HEK293 (cell line): ENCODE data around the gene CLIP3.

ENCODE experiments used
- CTCF ChIP-seq: fragments of 450-650 bp; formaldehyde crosslinking; IDR thresholded peaks from 2 replicates; pipeline ENCODE4 v1.5.1; 2016; ENCODE audit warnings: missing biosample characterization, missing genetic modification characterization
- GLI4 ChIP-seq: fragments of 450-650 bp; formaldehyde crosslinking; IDR thresholded peaks from 2 replicates; pipeline ENCODE4 v1.5.1; 2016; ENCODE audit warnings: missing biosample characterization, missing genetic modification characterization
- GLIS2 ChIP-seq: fragments of 450-650 bp; formaldehyde crosslinking; IDR thresholded peaks from 2 replicates; pipeline ENCODE4 v1.5.1; 2016; ENCODE audit warnings: missing biosample characterization, missing genetic modification characterization
- HIC1 ChIP-seq: fragments of 450-650 bp; formaldehyde crosslinking; IDR thresholded peaks from 2 replicates; pipeline ENCODE4 v1.5.1; 2016; ENCODE audit warnings: missing biosample characterization, missing genetic modification characterization
- INSM2 ChIP-seq: fragments of 450-650 bp; formaldehyde crosslinking; IDR thresholded peaks from 2 replicates; pipeline ENCODE4 v1.5.1; 2016; ENCODE audit warnings: missing biosample characterization, missing genetic modification characterization
- KLF10 ChIP-seq: fragments of 450-650 bp; IDR thresholded peaks from 2 replicates; pipeline ENCODE4 v1.5.1; 2018; ENCODE audit warnings: missing biosample characterization, mild to moderate bottlenecking, missing genetic modification characterization
- MZF1 ChIP-seq: fragments of 450-650 bp; formaldehyde crosslinking; IDR thresholded peaks from 2 replicates; pipeline ENCODE4 v1.5.1; 2017; ENCODE audit warnings: missing biosample characterization, missing genetic modification characterization, borderline replicate concordance
- OVOL3 ChIP-seq: fragments of 450-650 bp; formaldehyde crosslinking; IDR thresholded peaks from 2 replicates; pipeline ENCODE4 v1.5.1; 2016; ENCODE audit warnings: missing biosample characterization, missing genetic modification characterization
- PATZ1 ChIP-seq: fragments of 450-650 bp; formaldehyde crosslinking; IDR thresholded peaks from 2 replicates; pipeline ENCODE4 v1.5.1; 2016; ENCODE audit warnings: missing biosample characterization, missing genetic modification characterization
- SCRT1 ChIP-seq: fragments of 450-650 bp; formaldehyde crosslinking; IDR thresholded peaks from 2 replicates; pipeline ENCODE4 v1.5.1; 2016; ENCODE audit warnings: missing biosample characterization, missing genetic modification characterization, borderline replicate concordance
- SP3 ChIP-seq: fragments of 450-650 bp; formaldehyde crosslinking; IDR thresholded peaks from 2 replicates; pipeline ENCODE4 v1.5.1; 2016; ENCODE audit warnings: missing biosample characterization, missing genetic modification characterization
- ZBTB1 ChIP-seq: fragments of 450-650 bp; formaldehyde crosslinking; IDR thresholded peaks from 2 replicates; pipeline ENCODE4 v1.5.1; 2016; ENCODE audit warnings: missing biosample characterization, missing genetic modification characterization
- ZBTB48 ChIP-seq: fragments of 450-650 bp; formaldehyde crosslinking; IDR thresholded peaks from 2 replicates; pipeline ENCODE4 v1.5.1; 2016; ENCODE audit warnings: missing biosample characterization, missing genetic modification characterization
- ZNF184 ChIP-seq: fragments of 450-650 bp; IDR thresholded peaks from 2 replicates; pipeline ENCODE4 v1.5.1; 2018; ENCODE audit warnings: missing biosample characterization, mild to moderate bottlenecking, missing genetic modification characterization
- ZNF19 ChIP-seq: fragments of 450-650 bp; formaldehyde crosslinking; IDR thresholded peaks from 2 replicates; pipeline ENCODE4; 2016; ENCODE audit warnings: missing biosample characterization, missing genetic modification characterization, low read depth
- ZNF24 ChIP-seq: fragments of 450-650 bp; formaldehyde crosslinking; IDR thresholded peaks from 2 replicates; pipeline ENCODE4 v1.5.1; 2016; ENCODE audit warnings: missing biosample characterization, missing genetic modification characterization
- ZNF335 ChIP-seq: fragments of 450-650 bp; formaldehyde crosslinking; conservative IDR thresholded peaks from 2 replicates; pipeline ENCODE4 v1.5.1; 2016; ENCODE audit warnings: missing biosample characterization, missing genetic modification characterization
- ZNF398 ChIP-seq: fragments of 450-650 bp; formaldehyde crosslinking; IDR thresholded peaks from 2 replicates; pipeline ENCODE4 v1.5.1; 2017; ENCODE audit warnings: missing biosample characterization, missing genetic modification characterization
- ZNF473 ChIP-seq: fragments of 450-650 bp; formaldehyde crosslinking; IDR thresholded peaks from 2 replicates; pipeline ENCODE4 v1.5.1; 2017; ENCODE audit warnings: missing biosample characterization, missing genetic modification characterization
- ZNF514 ChIP-seq: fragments of 450-650 bp; formaldehyde crosslinking; IDR thresholded peaks from 2 replicates; pipeline ENCODE4 v1.5.1; 2016; ENCODE audit warnings: missing biosample characterization, missing genetic modification characterization
- ZNF544 ChIP-seq: fragments of 450-650 bp; formaldehyde crosslinking; IDR thresholded peaks from 2 replicates; pipeline ENCODE4 v1.5.0; 2017; ENCODE audit warnings: missing biosample characterization, missing genetic modification characterization
- ZNF561 ChIP-seq: fragments of 450-650 bp; IDR thresholded peaks from 2 replicates; pipeline ENCODE4 v1.5.1; 2018; ENCODE audit warnings: missing biosample characterization, missing genetic modification characterization, borderline replicate concordance
- ZNF621 ChIP-seq: fragments of 450-650 bp; formaldehyde crosslinking; IDR thresholded peaks from 2 replicates; pipeline ENCODE4 v1.5.1; 2017; ENCODE audit warnings: missing biosample characterization, missing genetic modification characterization
- ZNF692 ChIP-seq: fragments of 450-650 bp; formaldehyde crosslinking; IDR thresholded peaks from 2 replicates; pipeline ENCODE4 v1.5.1; 2016; ENCODE audit warnings: missing biosample characterization, missing genetic modification characterization
- ZSCAN4 ChIP-seq: fragments of 450-650 bp; formaldehyde crosslinking; IDR thresholded peaks from 2 replicates; pipeline ENCODE4 v1.5.1; 2017; ENCODE audit warnings: missing biosample characterization, missing genetic modification characterization
- ZSCAN5A ChIP-seq: fragments of 450-650 bp; formaldehyde crosslinking; IDR thresholded peaks from 2 replicates; pipeline ENCODE4 v1.5.1; 2016; ENCODE audit warnings: missing biosample characterization, missing genetic modification characterization
- ZXDB ChIP-seq: fragments of 450-650 bp; formaldehyde crosslinking; IDR thresholded peaks from 2 replicates; pipeline ENCODE4 v1.5.1; 2016; ENCODE audit warnings: missing biosample characterization, missing genetic modification characterization

Gene CLIP3

GRCh38 chr19:36054119-36054732 is 21.6 kb upstream of the CLIP3 start, which contains the start of gene THAP8 (continued):
- peak; percentile 99 for TF ChIP-seq ZSCAN5A
- TF ChIP-seq PATZ1 (tag by site-specific recombination) = peak; percentile 99
- no peak for TF ChIP-seq ZNF473 (tag by site-specific recombination)
- peak; percentile 79 for TF ChIP-seq OVOL3 (tag by site-specific recombination)
- no peak for TF ChIP-seq ZNF514
- peak; percentile 73 for TF ChIP-seq GLIS2
- TF ChIP-seq SP3 (tag by site-specific recombination) = peak; percentile 98
- TF ChIP-seq ZNF19 = no peak
- peak; percentile 92 for TF ChIP-seq CTCF (tag by site-specific recombination)
- TF ChIP-seq INSM2 (tag by site-specific recombination) = peak; percentile 92
- no peak for TF ChIP-seq ZBTB48 (tag by site-specific recombination)
- TF ChIP-seq ZXDB (tag by site-specific recombination) = peak; percentile 98
- TF ChIP-seq GLI4 = no peak
- TF ChIP-seq KLF10 (tag by site-specific recombination) = peak; percentile 89
- peak; percentile 99 for TF ChIP-seq ZNF335 (tag by site-specific recombination)
- no peak for TF ChIP-seq ZNF544 (tag by site-specific recombination)
- TF ChIP-seq HIC1 (tag by site-specific recombination) = peak; percentile 100
- peak; percentile 94 for TF ChIP-seq SCRT1 (tag by site-specific recombination)
- no peak for TF ChIP-seq ZNF621 (tag by site-specific recombination)
- peak; percentile 95 for TF ChIP-seq ZNF561 (tag by site-specific recombination)
- peak; percentile 40; the same call in 1 of the 2 replicates for TF ChIP-seq ZSCAN4 (tag by site-specific recombination)
- peak; percentile 72 for TF ChIP-seq ZBTB1 (tag by site-specific recombination)
- no peak for TF ChIP-seq ZNF398
- peak; percentile 95 for TF ChIP-seq ZNF24 (tag by site-specific recombination)
- TF ChIP-seq ZNF184 (tag by site-specific recombination) = no peak; the same call in 1 of the 2 replicates
- TF ChIP-seq MZF1 = no peak
- TF ChIP-seq ZNF692 (tag by site-specific recombination) = peak; percentile 73; the same call in 1 of the 2 replicates
